H1 (cell line): ENCODE data around the gene AFF1. TPM values are rescaled to one million over a fixed set of nuclear protein-coding genes. Genes with fewer than 3 reads are reported as not detected.

Experiments
- CTCF ChIA-PET: fragments of 300-600 bp; sonication (Branson Sonifier 250); formaldehyde crosslinking; loops from one replicate; lab custom pipeline; 2021; ENCODE audit not compliant: partially characterized antibody; lab: Charles Lee
- POLR2A ChIA-PET: fragments of 300-600 bp; sonication (Branson Sonifier 250); formaldehyde crosslinking; loops from one replicate; lab custom pipeline; 2021; ENCODE audit warnings: inconsistent platforms; ENCODE audit not compliant: partially characterized antibody; lab: Charles Lee
- DNase-seq, 2 experiments: peaks; one replicate each; pipeline versions ENCODE4 v3.0.0 to v3.0.0-alpha.2; 2010 to 2022; ENCODE audit warnings: low spot score in 2 of 2, low read depth in 1 of 2, mixed read lengths in 1 of 2
- FAIRE-seq: peaks from 2 replicates; lab custom pipeline; 2011; peaks lifted over from hg19 to GRCh38; lab: Jason Lieb, UNC
- H2AFZ ChIP-seq: 2 replicates; pipeline ENCODE4 v1.8.1; 2012; ENCODE audit warnings: low read length, inconsistent platforms
- H2AK5ac ChIP-seq: 2 replicates; pipeline ENCODE4 v1.6.1; 2013; ENCODE audit warnings: low read depth, low read length
- H2BK120ac ChIP-seq: replicated peaks from 2 replicates; pipeline ENCODE3; 2013; ENCODE audit warnings: low read depth, low read length, inconsistent platforms
- H2BK12ac ChIP-seq: 2 replicates; pipeline ENCODE4 v1.6.1; 2013; ENCODE audit warnings: low read depth, low read length
- H2BK15ac ChIP-seq: 2 replicates; pipeline ENCODE4 v1.6.1; 2013; ENCODE audit warnings: low read length
- H2BK20ac ChIP-seq: 2 replicates; pipeline ENCODE4 v1.6.1; 2013; ENCODE audit warnings: low read length
- H2BK5ac ChIP-seq: 2 replicates; pipeline ENCODE4 v1.6.1; 2013; ENCODE audit warnings: low read depth, low read length
- H3K14ac ChIP-seq: 2 replicates; pipeline ENCODE4 v1.6.1; 2013; ENCODE audit warnings: inconsistent platforms; ENCODE audit not compliant: insufficient read length
- H3K18ac ChIP-seq: 2 replicates; pipeline ENCODE4 v1.6.1; 2013; ENCODE audit warnings: low read length; ENCODE audit errors: extremely low read depth
- H3K23ac ChIP-seq: 2 replicates; pipeline ENCODE4 v1.6.1; 2013; ENCODE audit warnings: inconsistent platforms; ENCODE audit not compliant: insufficient read length
- H3K23me2 ChIP-seq: 2 replicates; pipeline ENCODE4 v1.6.1; 2013; ENCODE audit warnings: low read depth, low read length
- H3K27ac ChIP-seq: 2 replicates; pipeline ENCODE4 v1.6.1; 2011; ENCODE audit warnings: low read depth, low read length, inconsistent platforms
- H3K27me3 ChIP-seq, 4 experiments: replicated peaks in 1 of 4; 1 replicate in 1 of 4; 2 replicates in 3 of 4; pipeline versions ENCODE4 v1.6.1 to v1.8.1; 2011 to 2013; ENCODE audit warnings: low read length in 3 of 4, mild to moderate bottlenecking in 3 of 4, inconsistent platforms in 2 of 4, mixed read lengths in 2 of 4, moderate library complexity in 1 of 4; ENCODE audit not compliant: control insufficient read depth in 3 of 4, insufficient read depth in 3 of 4; ENCODE audit errors: extremely low read depth in 1 of 4
- H3K36me3 ChIP-seq, 4 experiments: 2 replicates each; pipeline versions ENCODE4 v1.6.1 to v1.8.1; 2011 to 2013; ENCODE audit warnings: mild to moderate bottlenecking in 4 of 4, low read length in 3 of 4, moderate library complexity in 2 of 4, control low read depth in 1 of 4, inconsistent platforms in 1 of 4; ENCODE audit not compliant: insufficient read depth in 4 of 4, control insufficient read depth in 2 of 4
- H3K4ac ChIP-seq: replicated peaks from 2 replicates; pipeline ENCODE3; 2013; ENCODE audit warnings: low read length, low read depth, mixed read lengths, inconsistent platforms; ENCODE audit not compliant: insufficient read length
- H3K4me1 ChIP-seq, 4 experiments: replicated peaks in 1 of 4; 1 replicate in 1 of 4; 2 replicates in 3 of 4; pipeline versions ENCODE4 v1.6.1 to v1.8.1; 2011 to 2013; ENCODE audit warnings: low read length in 3 of 4, inconsistent platforms in 2 of 4, mixed read lengths in 1 of 4; ENCODE audit not compliant: insufficient read depth in 4 of 4, control insufficient read depth in 3 of 4
- H3K4me2 ChIP-seq, 2 experiments: 2 replicates each; pipeline versions ENCODE4 v1.6.1 to v1.8.1; 2011 to 2013; ENCODE audit warnings: low read depth in 2 of 2, low read length in 2 of 2, control low read depth in 1 of 2, inconsistent platforms in 1 of 2, mild to moderate bottlenecking in 1 of 2; ENCODE audit not compliant: insufficient read depth in 1 of 2
- H3K4me3 ChIP-seq, 4 experiments: fragments of 200-600, 300-600 bp in 1 of 4; sonication (generic), shearing (Covaris generic), sonication (Bioruptor Twin) in 1 of 4; 2 replicates each; pipeline versions ENCODE4 v1.5.1 to v1.8.1; 2011 to 2016; ENCODE audit warnings: low read length in 4 of 4, low read depth in 3 of 4, control low read depth in 2 of 4, inconsistent platforms in 2 of 4, mild to moderate bottlenecking in 2 of 4, mixed read lengths in 1 of 4, moderate library complexity in 1 of 4; ENCODE audit not compliant: insufficient read depth in 2 of 4; ENCODE audit errors: extremely low read depth in 1 of 4
- H3K56ac ChIP-seq: replicated peaks from 2 replicates; pipeline ENCODE3; 2013; ENCODE audit warnings: low read depth, mild to moderate bottlenecking, mixed read lengths, low read length, inconsistent platforms; ENCODE audit not compliant: insufficient read length
- H3K79me1 ChIP-seq: 2 replicates; pipeline ENCODE4 v1.6.1; 2013; ENCODE audit warnings: low read depth, low read length, control low read depth
- H3K79me2 ChIP-seq, 2 experiments: 2 replicates each; pipeline versions ENCODE4 v1.6.1 to v1.8.1; 2012 to 2013; ENCODE audit warnings: low read length in 2 of 2, mild to moderate bottlenecking in 2 of 2, inconsistent platforms in 1 of 2; ENCODE audit not compliant: insufficient read depth in 2 of 2, control insufficient read depth in 1 of 2
- H3K9ac ChIP-seq, 4 experiments: replicated peaks in 1 of 4; 1 replicate in 1 of 4; 2 replicates in 3 of 4; pipeline versions ENCODE4 v1.6.1 to v1.8.1; 2011 to 2013; ENCODE audit warnings: low read depth in 3 of 4, low read length in 3 of 4, control low read depth in 2 of 4, mild to moderate bottlenecking in 2 of 4, moderate library complexity in 2 of 4, inconsistent platforms in 1 of 4; ENCODE audit errors: extremely low read depth in 1 of 4
- H3K9me3 ChIP-seq, 2 experiments: 2 replicates each; pipeline versions ENCODE4 v1.6.1 to v1.8.1; 2012 to 2013; ENCODE audit warnings: mild to moderate bottlenecking in 2 of 2, moderate library complexity in 2 of 2, control low read depth in 1 of 2, inconsistent platforms in 1 of 2, low read depth in 1 of 2, low read length in 1 of 2, mixed read lengths in 1 of 2; ENCODE audit not compliant: insufficient read depth in 2 of 2
- H4K20me1 ChIP-seq, 2 experiments: replicated peaks in 1 of 2; 2 replicates each; pipeline versions ENCODE3 to v1.8.1; 2011 to 2013; ENCODE audit warnings: inconsistent platforms in 2 of 2, low read length in 2 of 2, mild to moderate bottlenecking in 1 of 2; ENCODE audit not compliant: insufficient read depth in 2 of 2, control insufficient read depth in 1 of 2
- H4K5ac ChIP-seq: 2 replicates; pipeline ENCODE4 v1.6.1; 2013; ENCODE audit warnings: low read length, low read depth, mixed read lengths, inconsistent platforms; ENCODE audit not compliant: insufficient read length
- H4K8ac ChIP-seq: 2 replicates; pipeline ENCODE4 v1.8.0; 2013; ENCODE audit warnings: mild to moderate bottlenecking, moderate library complexity, low read length, inconsistent platforms; ENCODE audit not compliant: insufficient read depth; ENCODE audit errors: extremely low read depth
- H4K91ac ChIP-seq: replicated peaks from 2 replicates; pipeline ENCODE3; 2013; ENCODE audit warnings: low read length, mixed read lengths, inconsistent platforms; ENCODE audit not compliant: insufficient read length
- FOSL1 ChIP-seq: IDR thresholded peaks from 2 replicates; pipeline ENCODE4 v1.6.1; 2011; ENCODE audit warnings: mild to moderate bottlenecking, low read depth, low read length, moderate library complexity; ENCODE audit not compliant: insufficient read depth
- HDAC2 ChIP-seq, 2 experiments: fragments of 300-600 bp in 1 of 2; sonication (generic) in 1 of 2; IDR thresholded peaks; 2 replicates each; pipeline ENCODE4 v1.6.1; 2011 to 2012; ENCODE audit warnings: low read depth in 2 of 2, low read length in 2 of 2, mild to moderate bottlenecking in 2 of 2, moderate library complexity in 2 of 2, borderline replicate concordance in 1 of 2, inconsistent platforms in 1 of 2
- WGBS, 2 experiments: shearing (Covaris generic) in 1 of 2; methylation state at CpG; one replicate each; pipeline versions ENCODE4 v1.1.6 to v1.1.7; 2013 to 2015; ENCODE audit warnings: low lambda C conversion rate in 2 of 2, mixed read lengths in 2 of 2, inconsistent platforms in 1 of 2, low coverage in 1 of 2, missing lambda C conversion rate in 1 of 2; ENCODE audit not compliant: insufficient replicate concordance in 2 of 2, insufficient coverage in 1 of 2, insufficient read length in 1 of 2; ENCODE audit errors: extremely low coverage in 1 of 2, missing lambda C conversion rate in 1 of 2; 5-methylcytosine and 5-hydroxymethylcytosine counted together
- polyA plus RNA-seq, 7 experiments: library from polyadenylated mRNA; depleted of rRNA in 3 of 7; stranded (reverse) in 5 of 7; unstranded in 2 of 7; fragments of >200 nt in 5 of 7; fragments of 200-250 nt in 2 of 7; gene quantifications; 1 replicate in 5 of 7; 2 replicates in 1 of 7; 4 replicates in 1 of 7; pipeline versions ENCODE4 v1.2.1 to v1.2.3, GENCODE V29; 2011 to 2013; ENCODE audit warnings: missing spikeins in 2 of 7, mixed read lengths in 2 of 7
- total RNA-seq: library from RNA; stranded (reverse); fragmentation: NEBNext Ultra II Directional; extraction: Animal tissue kit (Norgen Biotek cat#: 25700); gene quantifications from 2 replicates; pipeline ENCODE4 v1.2.1, GENCODE V29; 2021

The AFF1 gene
- total and polyA plus RNA-seq, 2 of the 8 experiments (the other 6 are each of a cell fraction or from before 2014, with no cell fraction given): 14.8 to 85.5 TPM

DNA sequence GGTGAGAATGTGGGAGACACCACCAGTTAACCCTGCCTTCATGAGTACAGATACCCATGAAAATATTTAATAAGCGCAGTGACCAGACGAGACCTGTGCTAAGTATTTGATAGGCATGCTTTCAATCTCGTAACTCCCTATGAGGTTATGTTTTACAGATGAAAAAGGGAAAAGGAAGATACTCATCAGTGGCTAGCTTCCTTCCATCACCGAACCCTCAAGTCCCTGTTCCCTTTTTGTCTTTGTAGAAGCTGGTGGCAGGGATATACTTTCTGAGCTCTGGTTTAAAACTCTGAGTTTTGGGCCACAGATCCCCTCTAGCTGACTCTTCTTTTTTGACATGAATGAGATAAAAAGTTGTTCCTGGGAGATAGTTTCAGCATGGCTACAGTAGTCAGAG is 26.3 kb downstream of the AFF1 start:
- H4K8ac ChIP-seq: no peak overlapping the region
- 91% methylated on average over 4 of the region's 4 CpGs; no CpG with 5 or more reads in 1 of the 2 experiments for WGBS, 2 experiments
- H3K23me2 ChIP-seq: no peaks in the 10 kb centered on the region
- H2BK120ac ChIP-seq: peak overlapping the region; percentile 16
- no peak for DNase-seq
- H3K36me3 ChIP-seq: peaks cover 0 to 4% (median 0%) of the 10 kb centered on the region in 4 experiments; a peak in 1 of 8 replicates
- peak overlapping the region; percentile 64 to 70 for H3K4me2 ChIP-seq
- peak overlapping the region; percentile 85 for H3K27ac ChIP-seq
- no peaks in the 10 kb centered on the region for H4K20me1 ChIP-seq
- H3K18ac ChIP-seq: peak overlapping the region; percentile 55
- no peak overlapping the region for H3K9ac ChIP-seq
- H3K79me2 ChIP-seq: peaks cover 4 to 62% of the 10 kb centered on the region in 2 experiments; a peak in 3 of 4 replicates
- H3K4me1 ChIP-seq: peaks cover 13 to 40% (median 27%) of the 10 kb centered on the region in 4 experiments; a peak in 6 of 7 replicates
- POLR2A ChIA-PET: interaction anchor here (1.1 to 19.7 kb wide), 8 partner anchors 10 to 93 kb away, joined by 4 to 319 read pairs (median 10); partner anchors contain the start of gene AFF1
- no peaks in the 10 kb centered on the region; the same call in 1 of the 2 replicates for H3K79me1 ChIP-seq
- peak overlapping the region in 1 of 4 experiments; percentile 43; a peak in 2 of 8 replicates for H3K4me3 ChIP-seq
- no peak overlapping the region for H2AFZ ChIP-seq
- H2BK5ac ChIP-seq: peak overlapping the region; percentile 99
- H3K4ac ChIP-seq: no peak overlapping the region
- no peak overlapping the region for H2BK15ac ChIP-seq
- H4K5ac ChIP-seq: peak overlapping the region; percentile 51
- no peak for FAIRE-seq
- H3K23ac ChIP-seq: no peak overlapping the region
- TF ChIP-seq HDAC2 (IDR thresholded peaks at IDR 0.05; ENCODE audit: borderline replicate concordance in 1 of 2, low read depth in 2 of 2, low read length in 2 of 2) (no peak), FOSL1 (no peak)
- CTCF ChIA-PET: interaction anchor here (1.0 to 2.4 kb wide), 9 partner anchors 10 to 112 kb away, joined by 3 to 8 read pairs (median 4); partner anchors contain the start of gene AFF1
- H2BK20ac ChIP-seq: peak overlapping the region; percentile 99; the same call in 1 of the 2 replicates
- H2BK12ac ChIP-seq: peak overlapping the region; percentile 97; the same call in 1 of the 2 replicates
- H4K91ac ChIP-seq: peak overlapping the region; percentile 50
- no peak overlapping the region for H3K14ac ChIP-seq
- no peaks in the 10 kb centered on the region for H3K9me3 ChIP-seq
- H3K27me3 ChIP-seq: no peaks in the 10 kb centered on the region
- H2AK5ac ChIP-seq: peak overlapping the region; percentile 94; the same call in 1 of the 2 replicates
- H3K56ac ChIP-seq: no peak overlapping the region
